Upper lobe of left lung (tissue), 6 donors: ENCODE measurements around the gene SBF2. TPM values are rescaled to one million over a fixed set of nuclear protein-coding genes. Genes with fewer than 3 reads are reported as not detected.

Experiments used
- ATAC-seq, 2 donors: fragments of 200-7000 bp; cut with Tn5 transposase; one replicate each; pipeline ENCODE4 v1.9.1; 2022; ENCODE audit warnings: mild to moderate bottlenecking in 2 of 2, moderate library complexity in 2 of 2; ENCODE audit not compliant: low FRiP score in 2 of 2
- DNase-seq, 2 donors: peaks; one replicate each; pipeline ENCODE4 v3.0.0-alpha.2; 2019 to 2020
- H3K27ac ChIP-seq, 4 donors: fragments of 200-600 bp; sonication (generic); one replicate each; pipeline ENCODE4 v1.5.1; 2016 to 2019
- H3K27me3 ChIP-seq, 4 donors: fragments of 200-600 bp; sonication (generic); one replicate each; pipeline ENCODE4 v1.5.1; 2017 to 2019
- H3K36me3 ChIP-seq, 4 donors: fragments of 200-600 bp; sonication (generic); one replicate each; pipeline ENCODE4 v1.5.1; 2016 to 2019
- H3K4me1 ChIP-seq, 4 donors: fragments of 200-600 bp; sonication (generic); one replicate each; pipeline ENCODE4 v1.5.1; 2018 to 2019
- H3K4me3 ChIP-seq, 4 donors: fragments of 200-600 bp; sonication (generic); one replicate each; pipeline ENCODE4 v1.5.1; 2017 to 2019; ENCODE audit warnings: mild to moderate bottlenecking in 2 of 4, moderate library complexity in 1 of 4
- H3K9me3 ChIP-seq, 4 donors: fragments of 200-600 bp; sonication (generic); one replicate each; pipeline ENCODE4 v1.5.1; 2018 to 2019
- EP300 ChIP-seq, 4 donors: sonication (generic); formaldehyde crosslinking; IDR thresholded peaks; one replicate each; pipeline ENCODE4 v1.5.1; 2017; ENCODE audit warnings: antibody characterized with exemption in 4 of 4, control low read depth in 2 of 4
- POLR2A ChIP-seq, 4 donors: fragments of 450-650 bp; IDR thresholded peaks; one replicate each; pipeline ENCODE4 v1.5.1; 2016 to 2017; ENCODE audit warnings: antibody characterized with exemption in 4 of 4, mild to moderate bottlenecking in 2 of 4
- POLR2AphosphoS5 ChIP-seq, 2 donors: sonication (generic); formaldehyde crosslinking; IDR thresholded peaks; one replicate each; pipeline ENCODE4 v1.5.1; 2017; ENCODE audit warnings: antibody characterized with exemption in 2 of 2
- WGBS, 2 donors: methylation state at CpG; one replicate each; pipeline ENCODE4 v1.1.5; 2017 to 2018; 5-methylcytosine and 5-hydroxymethylcytosine counted together
- total RNA-seq, 6 donors: library from RNA; depleted of rRNA in 4 of 6; stranded (reverse); fragments of >200 nt in 4 of 6; gene quantifications; one replicate each; pipeline versions ENCODE4 v1.1.0 to v1.2.1, GENCODE V29; 2016 to 2021
- TF ChIP-seq, protein P1 (sequence below), 6 experiments: fragments of 450-650 bp in 4 of 6; fragments of 200-600 bp in 2 of 6; sonication (generic) in 2 of 6; IDR thresholded peaks; one replicate each; pipeline ENCODE4 v1.5.1; 2016 to 2019; ENCODE audit warnings: antibody characterized with exemption in 6 of 6
- donor health status: DM: no; HTN: no; CAD: no; lungs with moderate emphysema.
- donor health status: DM: no; HTN: yes; CAD: no; lungs with severe emphysema.

Gene SBF2
- total RNA-seq, 6 donors from 2014 or later, result 22.2 to 54.5 (median 41.2) TPM

DNA sequence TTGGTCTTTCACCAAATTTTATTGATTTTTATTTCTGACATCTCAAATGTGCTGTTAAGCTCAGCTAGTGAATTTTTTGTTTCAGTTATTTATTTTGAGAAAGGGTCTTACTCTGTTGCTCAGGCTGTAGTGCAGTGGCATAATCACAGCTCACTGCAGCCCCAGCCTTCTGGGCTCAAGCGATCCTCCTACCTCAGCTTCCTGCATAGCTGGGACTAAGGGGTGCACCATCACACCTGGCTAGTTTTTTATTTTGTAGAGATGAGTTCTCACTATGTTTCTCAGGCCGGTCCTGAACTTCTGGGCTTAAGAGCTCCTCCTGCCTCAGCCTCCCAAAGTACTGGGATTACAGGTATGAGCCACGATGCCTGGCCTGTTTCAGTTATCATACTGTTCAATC lies 282.0 kb downstream of the SBF2 start:
- H3K36me3 ChIP-seq, result no peaks in the 10 kb centered on the region
- H3K4me3 ChIP-seq, result no peak overlapping the region
- no peak for DNase-seq
- TF ChIP-seq, protein P1, sequence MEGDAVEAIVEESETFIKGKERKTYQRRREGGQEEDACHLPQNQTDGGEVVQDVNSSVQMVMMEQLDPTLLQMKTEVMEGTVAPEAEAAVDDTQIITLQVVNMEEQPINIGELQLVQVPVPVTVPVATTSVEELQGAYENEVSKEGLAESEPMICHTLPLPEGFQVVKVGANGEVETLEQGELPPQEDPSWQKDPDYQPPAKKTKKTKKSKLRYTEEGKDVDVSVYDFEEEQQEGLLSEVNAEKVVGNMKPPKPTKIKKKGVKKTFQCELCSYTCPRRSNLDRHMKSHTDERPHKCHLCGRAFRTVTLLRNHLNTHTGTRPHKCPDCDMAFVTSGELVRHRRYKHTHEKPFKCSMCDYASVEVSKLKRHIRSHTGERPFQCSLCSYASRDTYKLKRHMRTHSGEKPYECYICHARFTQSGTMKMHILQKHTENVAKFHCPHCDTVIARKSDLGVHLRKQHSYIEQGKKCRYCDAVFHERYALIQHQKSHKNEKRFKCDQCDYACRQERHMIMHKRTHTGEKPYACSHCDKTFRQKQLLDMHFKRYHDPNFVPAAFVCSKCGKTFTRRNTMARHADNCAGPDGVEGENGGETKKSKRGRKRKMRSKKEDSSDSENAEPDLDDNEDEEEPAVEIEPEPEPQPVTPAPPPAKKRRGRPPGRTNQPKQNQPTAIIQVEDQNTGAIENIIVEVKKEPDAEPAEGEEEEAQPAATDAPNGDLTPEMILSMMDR (IDR thresholded peaks at IDR 0.05), result no peak
- TF ChIP-seq POLR2A (IDR thresholded peaks at IDR 0.05) (no peak), EP300 (IDR thresholded peaks at IDR 0.05) (no peak), POLR2AphosphoS5 (IDR thresholded peaks at IDR 0.05) (no peak)
- H3K9me3 ChIP-seq, result peaks cover 0 to 7% (median 3%) of the 10 kb centered on the region in 4 donors
- H3K27ac ChIP-seq, result no peak overlapping the region
- no peaks in the 10 kb centered on the region for H3K4me1 ChIP-seq
- 96 to 100% methylated on average over 3 of the region's 3 CpGs for WGBS, 2 donors
- ATAC-seq, result no peak
- H3K27me3 ChIP-seq, result no peaks in the 10 kb centered on the region

DNA sequence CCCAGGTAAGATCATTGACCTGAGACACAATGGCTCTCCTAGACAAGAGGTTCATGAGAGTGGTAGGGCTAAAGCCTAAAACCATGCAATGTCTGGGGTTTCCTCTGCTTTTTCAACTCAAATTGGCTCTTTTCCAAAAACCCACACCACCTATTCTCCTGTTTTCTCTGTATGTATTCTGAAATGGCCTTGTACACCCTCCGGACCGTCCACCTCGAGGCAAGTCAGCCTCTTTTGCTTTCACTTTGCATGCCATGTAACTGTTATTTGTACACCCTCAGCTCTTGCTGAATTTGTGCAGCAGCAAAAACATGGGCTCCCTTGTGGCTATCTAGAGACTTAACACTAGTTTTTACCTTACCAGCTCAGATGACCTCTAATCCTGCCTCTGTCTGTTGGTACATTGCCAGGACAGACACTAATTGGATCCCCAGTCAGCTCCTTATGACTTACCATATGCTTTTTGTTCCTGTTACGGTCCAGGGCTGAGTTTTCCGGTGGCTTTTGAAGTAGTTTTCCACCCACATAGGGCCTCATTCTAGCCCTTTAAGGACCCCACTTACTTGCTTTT lies 288.0 kb downstream of the SBF2 start:
- WGBS, 2 donors, result 68 to 78% methylated on average over 5 of the region's 5 CpGs
- no peak for TF ChIP-seq EP300 (IDR thresholded peaks at IDR 0.05)
- TF ChIP-seq POLR2AphosphoS5 (IDR thresholded peaks at IDR 0.05), result no peak
- TF ChIP-seq, protein P1 (IDR thresholded peaks at IDR 0.05), result no peak
- no peak for TF ChIP-seq POLR2A (IDR thresholded peaks at IDR 0.05)
- H3K27ac ChIP-seq, result no peak overlapping the region
- ATAC-seq, result no peak
- H3K36me3 ChIP-seq, result no peaks in the 10 kb centered on the region
- no peaks in the 10 kb centered on the region for H3K4me1 ChIP-seq
- no peaks in the 10 kb centered on the region for H3K9me3 ChIP-seq
- DNase-seq, result no peak
- peak overlapping the region in 1 of 4 donors; percentile 5 for H3K4me3 ChIP-seq
- no peaks in the 10 kb centered on the region for H3K27me3 ChIP-seq

DNA sequence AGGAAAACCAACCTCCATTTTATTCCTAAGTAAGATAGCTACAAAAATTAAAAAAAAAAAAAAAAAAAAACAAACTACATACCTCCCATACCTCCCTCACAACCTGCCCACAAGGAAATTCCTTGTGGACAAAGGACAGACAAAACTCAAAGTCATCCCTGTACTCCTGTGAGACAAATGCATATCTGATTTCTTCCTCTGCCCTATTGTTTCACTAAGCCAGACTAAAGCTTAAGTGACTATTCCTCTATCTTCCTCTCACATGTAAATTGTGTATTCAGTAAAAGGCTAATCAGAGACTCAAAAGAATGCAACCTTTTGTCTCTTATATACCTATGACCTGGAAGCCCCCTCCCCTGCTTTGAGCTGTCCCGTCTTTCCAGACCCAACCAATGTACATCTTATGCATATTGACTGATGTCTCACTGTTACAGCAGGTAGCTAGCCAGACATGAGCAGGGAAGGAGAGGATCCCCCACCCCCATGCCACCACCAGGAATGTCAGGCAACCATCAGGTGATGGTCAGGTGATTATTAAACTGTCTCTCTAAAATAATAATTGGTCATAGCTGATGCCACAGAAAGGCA lies 289.4 kb downstream of the SBF2 start:
- Histone ChIP-seq H3K4me1 (no peaks in the 10 kb centered on the region), H3K27me3 (no peaks in the 10 kb centered on the region), H3K36me3 (peaks cover 0 to 4% (median 0%) of the 10 kb centered on the region in 4 donors), H3K27ac (no peak overlapping the region), H3K4me3 (no peak overlapping the region), H3K9me3 (no peaks in the 10 kb centered on the region)
- TF ChIP-seq EP300 (IDR thresholded peaks at IDR 0.05), result no peak
- no peak for TF ChIP-seq POLR2A (IDR thresholded peaks at IDR 0.05)
- TF ChIP-seq POLR2AphosphoS5 (IDR thresholded peaks at IDR 0.05), result no peak
- TF ChIP-seq, protein P1 (IDR thresholded peaks at IDR 0.05), result no peak
- 87 to 100% methylated on average over 1 of the region's 1 CpG for WGBS, 2 donors
- ATAC-seq (no peak), DNase-seq (no peak)

DNA sequence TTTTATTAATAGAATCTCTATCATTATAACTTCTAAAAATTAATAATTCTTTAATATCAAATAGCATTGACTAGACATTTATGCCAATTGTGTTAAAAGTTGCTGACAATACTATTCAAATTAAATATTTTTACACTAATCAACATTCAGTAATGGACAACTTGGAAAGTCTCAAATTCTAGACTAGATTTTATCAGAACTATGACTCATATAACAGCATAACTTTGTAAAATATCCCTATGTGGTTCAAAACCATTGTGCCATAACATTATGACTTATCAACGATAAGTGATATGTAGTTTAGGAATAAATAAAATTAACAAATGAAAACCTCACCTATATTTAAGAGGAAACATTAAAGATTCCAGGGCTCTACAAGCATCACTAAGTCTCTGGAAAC lies 291.8 kb downstream of the SBF2 start:
- H3K36me3 ChIP-seq, result peaks cover 0 to 4% (median 0%) of the 10 kb centered on the region in 4 donors
- H3K4me1 ChIP-seq, result no peaks in the 10 kb centered on the region
- TF ChIP-seq POLR2AphosphoS5 (IDR thresholded peaks at IDR 0.05), result no peak
- TF ChIP-seq EP300 (IDR thresholded peaks at IDR 0.05), result no peak
- TF ChIP-seq, protein P1 (IDR thresholded peaks at IDR 0.05), result no peak
- no peak for TF ChIP-seq POLR2A (IDR thresholded peaks at IDR 0.05)
- 88 to 93% methylated on average over 1 of the region's 1 CpG for WGBS, 2 donors
- no peaks in the 10 kb centered on the region for H3K9me3 ChIP-seq
- no peak for ATAC-seq
- H3K27me3 ChIP-seq, result no peaks in the 10 kb centered on the region
- DNase-seq, result no peak
- no peak overlapping the region for H3K4me3 ChIP-seq
- no peak overlapping the region for H3K27ac ChIP-seq

- no peaks in the 10 kb centered on the region for H3K27me3 ChIP-seq
- no peak for ATAC-seq
- H3K4me3 ChIP-seq, result no peak overlapping the region
- no peaks in the 10 kb centered on the region for H3K9me3 ChIP-seq
- 93 to 96% methylated on average over 3 of the region's 3 CpGs for WGBS, 2 donors
- TF ChIP-seq EP300 (IDR thresholded peaks at IDR 0.05), result no peak
- H3K27ac ChIP-seq, result no peak overlapping the region
- peaks cover 0 to 18% (median 0%) of the 10 kb centered on the region in 4 donors for H3K36me3 ChIP-seq
- no peaks in the 10 kb centered on the region for H3K4me1 ChIP-seq
- DNase-seq, result no peak
Observed at GRCh38 chr11:9992306-9992705, 301.7 kb downstream of the SBF2 start.
